CD4-positive, alpha-beta T cell treated with Interleukin-17A for 4 hours (primary cell): Measurements from ENCODE around the gene EPB41L1.

Experiments
- DNase-seq: peaks from one replicate; pipeline ENCODE4 v3.0.0-alpha.2; 2020; ENCODE audit warnings: mixed read lengths

The EPB41L1 gene

DNA sequence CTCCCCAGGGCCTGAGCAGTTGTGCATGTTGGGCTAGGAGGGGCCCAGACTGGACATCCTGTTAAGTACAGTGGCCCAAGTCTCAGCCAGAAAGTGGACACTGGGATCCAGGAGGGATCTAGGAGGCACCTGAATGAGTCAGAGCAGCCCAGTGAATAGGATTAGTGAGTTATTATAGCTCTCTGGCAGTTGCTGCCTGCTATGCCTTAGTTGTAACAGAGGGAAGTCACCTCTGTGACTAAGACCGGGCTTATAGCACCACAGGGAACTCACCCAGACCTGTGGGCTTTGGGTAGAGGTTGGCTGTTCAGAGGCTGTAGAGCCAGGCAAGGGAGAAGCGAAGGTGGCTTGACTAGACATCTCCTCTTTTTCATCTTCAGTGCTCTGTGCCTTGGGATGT is 42.7 kb downstream of the EPB41L1 start:
- DNase-seq, result no peak

DNA sequence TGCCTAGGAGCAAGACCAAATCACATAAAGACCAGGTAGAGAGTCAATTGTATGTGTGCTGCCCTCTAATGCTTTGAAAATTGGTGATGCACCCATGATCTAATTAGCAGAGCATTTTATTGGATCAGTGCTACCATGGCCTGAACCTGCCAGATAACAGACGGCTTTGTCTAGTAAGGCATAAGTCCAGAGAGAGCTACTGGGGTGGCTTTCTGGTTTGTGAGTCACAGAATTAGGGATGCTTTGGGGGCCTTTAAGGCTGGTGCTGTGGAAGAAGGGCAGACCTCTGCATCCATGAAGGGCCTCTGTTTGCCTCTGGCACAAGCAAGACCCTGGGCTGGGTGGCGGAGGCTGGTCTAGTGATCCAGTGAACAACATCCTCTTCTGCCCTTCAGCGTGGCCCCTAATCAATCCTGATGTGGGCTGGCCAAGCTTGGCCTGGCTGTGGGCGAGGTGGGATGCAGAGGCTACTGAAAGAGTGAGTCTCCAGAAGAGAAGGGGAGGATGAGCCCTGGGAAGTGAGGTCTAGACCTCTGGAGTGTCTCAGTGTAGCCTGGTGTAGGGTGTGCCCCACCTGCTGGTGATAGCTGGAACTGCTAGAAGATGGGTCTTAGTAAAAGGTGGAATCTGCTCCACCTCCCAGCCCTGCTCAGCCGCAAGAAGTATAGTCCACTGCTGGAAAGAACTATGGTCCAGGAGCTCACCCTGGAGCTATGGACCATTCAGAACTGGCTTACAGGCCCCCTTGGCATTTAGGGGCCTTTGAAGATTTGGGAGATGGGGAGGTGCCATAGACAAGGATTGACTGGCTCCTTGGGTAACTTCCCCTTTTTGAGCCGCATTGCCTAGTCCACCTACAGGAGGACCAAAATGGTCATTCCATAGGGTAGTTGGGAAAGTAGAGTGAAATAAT is 45.1 kb downstream of the EPB41L1 start:
- peak; percentile 80 for DNase-seq

DNA sequence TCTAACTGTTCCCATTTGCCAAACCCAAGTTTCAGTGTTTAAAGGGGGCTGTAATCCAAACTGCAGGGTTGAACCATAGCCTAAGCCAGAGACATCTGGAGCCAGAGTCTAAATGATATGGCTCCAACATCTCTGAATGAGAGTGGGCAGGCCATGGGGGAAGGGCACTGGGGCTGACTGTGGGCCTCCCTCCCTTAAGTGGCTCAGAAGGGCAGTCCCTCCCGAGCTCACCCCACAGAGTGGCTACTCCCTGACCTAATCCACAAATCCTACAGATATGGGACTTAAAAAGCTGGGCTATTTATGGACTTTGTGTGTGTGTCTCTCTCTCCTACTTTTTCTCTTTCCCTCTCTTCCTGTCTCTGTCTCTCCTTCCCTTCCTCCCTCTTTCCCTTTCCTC is 45.9 kb downstream of the EPB41L1 start:
- DNase-seq, result no peak

DNA sequence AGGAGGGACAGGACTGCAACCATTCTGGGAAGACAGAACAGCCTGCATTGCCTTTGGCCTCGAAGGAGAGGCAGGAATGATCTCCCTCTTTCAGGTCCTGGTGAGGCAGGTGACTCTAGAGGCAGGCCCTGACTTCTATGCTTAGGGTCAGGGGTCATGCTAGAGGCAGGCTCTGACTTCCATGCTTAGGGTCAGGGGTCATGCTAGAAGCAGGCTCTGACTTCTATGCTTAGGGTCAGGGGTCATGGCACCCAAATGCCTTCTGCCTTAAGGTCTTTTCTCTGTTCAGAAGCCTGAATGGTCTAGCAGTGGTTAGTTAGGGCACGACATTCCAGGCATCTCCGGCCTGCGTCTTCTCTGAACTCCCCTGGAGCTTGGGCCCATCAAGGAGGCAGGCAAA is 46.7 kb downstream of the EPB41L1 start:
- no peak for DNase-seq

DNA sequence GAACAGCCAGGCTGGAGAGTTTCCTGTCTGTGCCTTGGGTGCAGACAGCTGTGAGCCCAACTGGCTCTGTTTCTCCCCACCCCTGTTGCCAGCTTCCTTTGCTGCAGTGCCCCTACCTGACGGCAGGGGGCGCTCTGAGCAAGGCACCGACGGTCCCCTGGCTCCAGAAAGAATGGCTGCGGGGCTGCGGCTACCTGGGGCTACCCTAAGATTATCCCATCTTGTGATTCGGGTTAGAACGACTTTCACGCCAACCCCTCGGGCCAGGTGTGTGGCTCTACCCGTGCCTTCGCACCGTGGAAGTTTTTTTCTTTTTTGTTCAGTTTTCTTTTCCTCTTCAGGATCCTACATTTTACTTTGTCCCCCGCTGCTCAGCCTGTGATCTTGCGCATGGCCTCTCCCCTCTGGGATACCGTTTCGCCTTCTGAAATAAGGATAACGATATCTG is 48.4 kb downstream of the EPB41L1 start:
- DNase-seq, result peak; percentile 83

DNA sequence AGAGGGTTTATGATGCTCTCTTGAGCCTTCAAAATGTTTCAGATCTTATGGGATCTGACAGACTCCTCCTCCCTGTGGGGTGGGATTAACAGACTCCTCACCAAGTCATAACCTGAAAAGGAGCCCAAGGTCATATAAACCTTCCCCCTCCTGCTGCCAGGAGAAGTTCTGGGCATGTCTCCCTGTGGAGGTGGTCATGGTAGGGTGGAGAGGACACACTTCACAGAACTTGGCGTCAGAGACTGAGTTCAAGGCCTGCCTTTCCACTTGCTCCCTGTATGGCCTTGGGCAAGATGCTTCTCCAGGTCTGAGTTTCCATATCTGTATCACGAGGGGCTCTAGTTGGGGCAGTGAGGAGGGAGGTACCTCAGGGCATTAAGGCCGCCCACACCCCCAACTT is 49.3 kb downstream of the EPB41L1 start:
- DNase-seq, result no peak

DNA sequence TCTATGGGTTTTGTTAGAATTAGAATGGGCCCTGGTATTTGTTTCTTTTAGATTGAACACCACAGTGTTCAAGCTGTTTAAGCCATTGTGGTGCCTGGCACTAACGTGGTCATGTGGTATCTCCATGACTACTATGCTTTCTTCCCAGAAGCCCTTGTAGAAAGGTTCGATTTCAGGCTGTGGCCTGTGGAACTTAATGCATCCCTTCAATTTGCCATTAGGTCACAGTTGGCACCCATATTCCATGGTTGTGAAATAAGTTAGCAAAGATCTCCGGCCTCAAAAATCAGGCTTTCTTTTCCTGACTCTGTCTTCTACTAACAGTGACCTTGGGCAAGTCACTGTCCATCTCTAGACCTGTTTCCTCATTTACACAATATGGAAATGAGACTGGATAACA is 50.5 kb downstream of the EPB41L1 start:
- DNase-seq, result no peak

DNA sequence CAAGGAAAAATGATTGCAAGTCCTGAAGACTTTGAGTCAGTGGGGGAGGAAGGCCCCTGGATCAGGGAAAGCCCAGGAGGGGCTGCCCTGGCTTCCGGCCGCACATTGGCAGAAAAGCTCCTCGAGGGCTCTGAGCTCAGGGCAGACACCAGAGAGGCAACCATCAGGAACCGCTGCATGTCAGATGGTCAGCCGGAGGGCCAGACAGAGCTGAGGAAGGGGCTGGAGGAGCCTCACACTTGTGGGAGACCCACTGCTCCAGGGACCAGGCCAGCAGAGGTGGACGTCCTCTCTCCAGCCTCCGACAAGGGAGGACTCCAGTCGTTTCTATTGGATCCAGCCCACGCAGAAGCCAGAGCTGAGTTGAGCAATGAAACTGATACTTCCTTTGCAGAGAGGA is 51.5 kb downstream of the EPB41L1 start:
- DNase-seq, result no peak

DNA sequence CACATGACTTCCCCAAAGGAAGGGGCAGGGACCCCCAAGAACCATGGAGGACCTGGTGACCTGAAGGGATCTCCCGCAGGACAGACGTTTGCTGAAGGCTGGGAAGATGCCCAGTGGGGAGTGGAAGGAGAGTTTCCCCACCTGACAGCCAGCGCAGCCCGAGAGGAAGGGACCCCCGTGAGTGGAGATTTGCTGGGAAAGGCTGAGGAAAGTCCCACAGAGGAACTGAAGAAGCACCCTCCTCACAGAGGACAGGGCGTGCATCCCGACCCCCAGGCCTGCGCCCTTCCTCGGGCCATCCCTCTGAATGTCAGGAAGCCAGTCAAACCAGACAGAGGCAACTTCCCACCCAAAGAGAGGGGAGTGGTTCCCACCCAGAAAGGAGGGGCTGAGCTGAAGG is 52.1 kb downstream of the EPB41L1 start:
- no peak for DNase-seq

DNA sequence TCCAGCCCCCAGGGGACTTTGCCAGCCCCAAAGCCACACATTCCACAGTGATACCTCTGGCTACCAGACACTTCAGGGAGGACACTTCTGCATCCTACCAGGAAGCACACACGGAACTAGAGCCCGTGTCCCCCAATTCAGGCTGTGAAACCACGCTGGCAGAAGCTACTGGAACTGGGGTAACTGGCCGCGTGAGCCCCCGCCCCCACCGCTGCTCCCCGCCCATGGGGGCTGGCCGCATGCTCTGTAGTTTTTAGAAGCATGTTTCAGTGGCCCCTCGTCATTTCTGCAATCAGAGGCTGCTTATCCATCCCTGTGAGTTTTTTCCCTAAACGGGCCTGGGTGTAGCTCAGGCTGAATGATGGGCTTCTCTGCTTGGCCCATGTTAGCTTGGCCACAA is 53.1 kb downstream of the EPB41L1 start:
- no peak for DNase-seq

DNA sequence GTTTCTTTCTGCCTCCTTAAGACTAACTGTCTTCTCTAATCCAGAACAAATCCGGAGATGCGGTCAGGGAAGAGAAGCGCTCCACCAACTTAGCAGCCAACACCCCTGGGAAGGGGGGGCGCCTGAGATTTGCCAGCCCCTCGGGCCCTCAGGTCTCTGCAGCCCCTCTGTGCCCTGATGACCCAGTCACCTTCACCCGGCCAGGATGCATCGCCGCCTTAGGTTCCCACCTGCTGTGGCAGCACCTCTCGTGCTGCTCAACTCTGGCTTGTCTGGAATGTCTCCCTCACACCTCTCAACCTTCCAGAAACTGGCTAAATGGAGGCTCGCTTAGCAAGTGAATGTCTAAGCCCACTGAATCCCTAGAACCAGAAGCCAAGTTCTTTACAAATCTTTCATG is 53.7 kb downstream of the EPB41L1 start:
- DNase-seq, result no peak

DNA sequence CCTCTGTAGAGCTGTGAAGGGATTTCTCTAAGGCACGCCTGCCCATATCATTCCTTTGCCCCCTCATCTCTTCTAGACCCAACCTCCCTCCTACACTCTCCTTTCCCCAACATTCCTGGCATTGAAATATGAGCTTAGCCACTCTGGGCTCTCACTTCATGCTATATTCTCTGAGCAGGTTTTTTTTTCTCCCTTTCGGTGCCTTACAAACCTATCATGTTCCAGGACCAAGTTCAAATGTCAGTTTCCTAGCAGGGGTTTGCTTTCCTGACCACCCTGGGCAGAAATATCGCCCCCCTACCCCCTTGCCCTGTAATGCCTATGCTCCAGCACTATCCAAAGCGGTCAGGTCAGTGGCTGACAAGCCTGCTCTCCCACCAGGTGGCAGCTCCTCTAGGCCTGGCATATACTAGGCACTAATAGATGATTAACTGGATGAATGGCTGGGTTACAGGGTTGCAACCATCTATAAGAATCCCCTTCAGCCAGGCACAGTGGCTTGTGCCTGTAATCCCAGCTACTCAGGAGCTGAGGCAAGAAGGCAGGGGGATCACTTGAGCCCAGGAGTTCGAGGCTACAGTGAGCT is 56.0 kb downstream of the EPB41L1 start:
- DNase-seq, result peak; percentile 8

DNA sequence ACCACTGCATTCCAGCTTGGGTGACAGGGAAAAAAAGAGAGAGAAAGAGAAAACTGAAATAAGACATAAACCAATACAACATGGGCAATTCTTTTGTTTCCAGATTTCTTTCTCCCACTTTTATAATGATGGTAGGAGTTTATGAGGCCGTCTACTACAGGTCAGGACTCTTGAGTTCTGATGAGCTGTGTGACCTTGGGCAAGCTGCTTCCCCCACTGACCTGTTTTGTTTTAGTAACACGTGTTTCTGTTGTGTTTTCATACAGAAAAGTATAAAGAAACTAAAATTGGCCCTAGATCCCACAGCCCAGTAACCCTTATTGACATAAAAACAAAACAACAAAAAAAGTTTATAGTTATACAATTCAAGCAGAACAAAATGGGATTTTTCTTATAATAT is 58.8 kb downstream of the EPB41L1 start:
- DNase-seq, result no peak

DNA sequence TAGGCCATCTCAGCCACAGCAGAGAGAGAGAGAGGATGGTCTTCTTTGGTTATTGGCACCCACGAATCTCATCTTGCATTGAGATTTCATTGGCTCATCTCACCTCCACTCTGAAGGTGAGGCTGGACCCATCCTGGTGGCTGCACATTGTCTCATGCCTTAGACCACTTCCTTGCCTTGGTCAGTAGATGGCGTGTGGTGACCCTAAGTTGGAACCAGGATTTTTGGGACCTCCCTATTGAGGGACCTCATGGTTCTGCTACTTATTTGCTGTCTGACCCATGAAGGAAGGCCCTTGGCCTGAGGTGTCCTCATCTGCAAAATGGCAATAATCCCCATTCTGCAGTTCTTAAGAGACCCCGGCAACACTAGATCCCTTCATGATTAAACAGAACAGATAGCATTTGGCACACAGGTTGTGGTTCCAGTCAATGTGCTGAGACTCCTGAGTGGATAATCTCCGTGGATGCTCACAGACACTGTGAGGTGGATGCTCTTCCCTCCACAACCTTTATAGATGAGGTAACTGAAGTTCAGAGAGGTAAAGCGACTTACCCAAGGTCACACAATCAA is 60.2 kb downstream of the EPB41L1 start:
- peak; percentile 26 for DNase-seq

DNA sequence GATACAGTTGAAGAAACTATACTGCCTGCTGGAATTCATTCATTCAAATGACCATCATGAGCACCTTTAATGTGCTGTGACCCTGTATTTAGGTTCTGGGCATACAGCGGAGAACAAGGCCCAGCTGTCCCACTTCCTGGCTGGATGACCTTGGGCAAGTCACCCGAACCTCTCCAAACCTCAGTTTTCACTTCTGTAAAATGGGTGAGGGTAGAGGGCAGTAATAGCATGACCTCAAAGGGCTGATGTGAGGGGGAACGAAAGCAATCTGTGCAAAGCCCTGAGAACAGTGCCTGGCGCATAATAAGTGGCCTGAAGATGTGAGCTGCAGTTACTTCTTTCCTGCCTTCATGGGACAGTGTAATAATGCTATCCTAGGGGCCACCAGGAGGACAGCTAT is 61.2 kb downstream of the EPB41L1 start:
- DNase-seq, result no peak

DNA sequence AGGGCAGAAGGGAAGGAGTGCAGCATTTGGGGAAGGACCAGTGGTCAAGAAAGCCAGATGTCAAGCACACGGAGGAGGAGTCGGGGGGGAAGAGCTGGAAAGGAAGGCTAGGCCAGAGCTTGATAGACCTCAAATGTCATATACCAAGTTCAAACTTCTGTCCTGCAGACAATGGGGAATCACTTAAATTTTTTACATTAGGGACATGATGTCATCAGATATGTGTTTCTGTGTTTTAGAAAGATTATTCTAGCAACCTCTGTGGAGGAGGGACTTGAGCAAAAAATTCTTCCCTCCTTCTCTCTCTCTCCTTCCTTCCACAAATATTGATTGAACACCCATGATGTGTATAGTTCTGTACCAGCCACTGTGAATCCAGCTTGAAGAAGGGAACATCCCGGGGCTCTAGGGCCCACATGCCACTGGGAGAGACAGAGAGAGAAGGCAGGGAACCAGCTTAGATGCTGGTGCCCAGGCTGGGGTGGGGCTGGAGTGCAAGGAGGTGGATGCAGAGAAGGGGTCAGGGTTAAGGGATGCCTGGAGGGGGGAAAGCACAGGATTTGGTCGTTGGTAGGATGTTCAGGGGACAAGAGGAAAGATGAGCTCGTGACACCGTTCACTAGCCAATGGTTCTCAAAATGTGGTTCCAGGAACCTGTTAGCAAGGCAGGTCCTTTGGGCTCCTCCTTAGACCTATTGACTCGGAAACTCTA is 61.9 kb downstream of the EPB41L1 start:
- DNase-seq, result no peak

DNA sequence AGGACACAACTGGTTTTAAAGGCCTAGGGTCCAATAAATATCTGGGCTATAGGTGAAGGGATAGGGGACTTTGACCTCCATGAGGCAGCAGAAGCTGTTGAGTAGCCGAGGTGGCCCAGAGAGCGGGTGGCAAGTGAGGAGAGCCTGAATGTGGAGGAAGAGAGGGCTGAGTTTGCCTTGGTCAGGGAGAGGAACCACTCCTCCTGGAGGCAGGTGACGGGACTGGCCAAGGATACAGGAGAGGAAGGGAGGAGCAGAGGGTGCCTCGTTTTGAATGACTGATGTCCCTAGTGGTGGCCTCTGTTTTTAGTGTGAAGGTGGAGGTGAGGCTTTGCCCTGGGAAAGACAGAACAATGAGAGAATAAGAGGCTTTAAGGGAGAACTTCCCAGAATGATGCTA is 62.7 kb downstream of the EPB41L1 start:
- no peak for DNase-seq

DNA sequence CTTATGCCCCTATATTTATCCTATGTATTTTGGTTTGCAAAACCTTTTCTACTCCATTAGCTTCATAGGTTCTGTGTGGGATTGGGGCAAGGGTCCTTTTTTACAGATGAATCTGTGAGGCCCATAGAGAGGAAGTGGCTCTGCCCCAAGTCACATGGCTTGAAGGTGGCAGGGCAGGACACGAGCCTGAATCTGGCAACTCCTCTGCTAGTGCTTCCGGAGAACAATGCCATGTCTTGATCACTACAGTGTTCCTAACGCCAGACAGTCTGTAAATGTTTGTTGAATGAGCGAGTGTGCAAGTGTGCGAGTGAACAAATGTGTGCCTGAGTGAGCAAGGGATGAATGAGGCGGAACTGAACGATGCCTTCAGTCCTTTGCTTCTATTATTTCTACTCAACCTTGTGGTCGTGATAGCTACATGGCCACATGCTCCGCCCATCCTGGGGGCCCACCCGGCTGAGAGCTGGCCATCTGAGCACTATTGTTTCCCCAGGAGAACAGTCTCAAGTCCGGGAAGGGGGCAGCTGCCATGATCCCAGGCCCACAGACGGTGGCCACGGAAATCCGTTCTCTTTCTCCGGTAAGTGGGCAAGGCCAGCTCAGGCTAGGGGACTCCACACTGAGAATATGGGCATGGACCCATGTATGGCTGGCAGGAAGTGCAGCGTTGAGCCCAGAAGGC is 64.0 kb downstream of the EPB41L1 start:
- DNase-seq, result no peak

DNA sequence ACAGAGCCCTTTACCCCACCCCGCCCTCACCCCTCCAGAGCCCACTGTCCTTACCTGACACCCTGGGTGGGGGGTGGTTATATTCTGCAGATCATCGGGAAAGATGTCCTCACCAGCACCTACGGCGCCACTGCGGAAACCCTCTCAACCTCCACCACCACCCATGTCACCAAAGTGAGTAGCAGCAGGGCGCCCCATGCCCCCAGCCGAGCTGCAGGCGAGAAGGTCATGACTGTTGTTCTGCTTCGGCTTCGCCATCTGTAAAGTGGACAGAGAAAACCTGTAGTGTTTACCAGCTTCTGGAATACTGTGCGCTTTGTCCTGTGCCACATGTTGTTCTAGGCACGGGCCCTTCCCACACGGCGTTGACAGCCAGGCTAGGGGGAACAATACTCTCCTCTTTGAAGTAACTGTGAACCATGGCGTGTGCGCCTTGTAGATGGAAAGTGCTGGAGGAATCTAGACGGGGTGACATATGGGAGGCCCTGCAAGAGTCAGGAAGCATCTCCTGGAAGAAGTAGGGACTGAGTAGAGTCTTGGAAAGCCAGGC is 65.2 kb downstream of the EPB41L1 start:
- no peak for DNase-seq

DNA sequence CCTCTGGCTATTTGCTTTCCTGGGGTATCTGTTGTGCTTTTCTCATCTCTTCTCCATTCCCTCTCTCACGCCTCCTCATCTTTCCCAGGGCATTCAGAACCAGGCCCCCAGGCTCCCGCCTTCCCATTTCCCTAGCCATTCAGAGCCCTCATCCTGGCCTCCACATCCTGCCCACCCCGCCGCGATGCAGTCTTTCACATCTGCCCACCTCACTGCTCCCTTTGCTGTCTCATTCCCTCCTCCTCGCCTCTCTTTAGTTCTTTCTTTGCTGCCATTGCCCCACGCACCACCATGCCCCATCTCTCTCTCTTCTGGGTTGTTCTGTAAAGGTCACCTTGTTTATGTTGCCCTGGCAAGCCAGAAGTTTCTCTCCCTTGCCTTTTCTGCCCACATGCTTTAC is 71.1 kb downstream of the EPB41L1 start:
- DNase-seq, result no peak

DNA sequence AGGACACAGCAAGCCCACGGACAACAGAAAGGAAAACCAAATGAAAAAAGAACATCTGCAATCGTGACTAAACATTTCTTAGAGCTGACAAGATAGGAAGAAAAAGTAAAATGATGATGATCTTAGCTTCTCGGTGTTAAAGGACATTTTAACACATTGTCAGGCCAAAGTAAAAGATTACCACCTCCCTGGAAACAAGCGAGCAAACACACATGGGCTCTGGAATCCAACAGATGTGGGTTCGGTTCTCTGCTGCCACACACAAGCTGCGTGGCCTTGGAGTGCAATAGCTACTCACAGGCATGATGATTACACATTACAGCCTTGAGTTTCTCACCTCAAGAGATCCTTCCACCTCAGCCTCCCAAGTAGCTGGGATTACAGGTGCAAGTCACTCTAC is 74.2 kb downstream of the EPB41L1 start:
- DNase-seq, result peak; percentile 10

DNA sequence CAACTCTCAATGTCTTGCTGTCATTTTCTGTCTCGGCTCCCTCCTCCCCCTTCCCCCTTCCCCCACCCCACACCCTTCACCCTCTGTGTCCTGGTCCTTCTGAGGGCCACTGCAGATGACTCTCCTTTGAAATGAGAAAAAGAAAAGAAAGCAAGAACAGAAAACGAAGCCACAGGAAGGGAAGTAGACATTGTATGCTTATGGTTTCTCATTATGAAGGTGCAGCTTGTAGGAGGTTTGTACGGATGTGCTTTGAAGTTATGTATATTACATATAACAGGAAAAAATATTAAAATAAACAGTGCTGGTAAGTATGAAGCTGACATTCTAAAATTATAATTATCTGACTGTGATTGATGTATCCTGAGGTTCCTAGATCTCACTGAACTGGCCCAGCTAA is 75.5 kb downstream of the EPB41L1 start:
- DNase-seq, result no peak

DNA sequence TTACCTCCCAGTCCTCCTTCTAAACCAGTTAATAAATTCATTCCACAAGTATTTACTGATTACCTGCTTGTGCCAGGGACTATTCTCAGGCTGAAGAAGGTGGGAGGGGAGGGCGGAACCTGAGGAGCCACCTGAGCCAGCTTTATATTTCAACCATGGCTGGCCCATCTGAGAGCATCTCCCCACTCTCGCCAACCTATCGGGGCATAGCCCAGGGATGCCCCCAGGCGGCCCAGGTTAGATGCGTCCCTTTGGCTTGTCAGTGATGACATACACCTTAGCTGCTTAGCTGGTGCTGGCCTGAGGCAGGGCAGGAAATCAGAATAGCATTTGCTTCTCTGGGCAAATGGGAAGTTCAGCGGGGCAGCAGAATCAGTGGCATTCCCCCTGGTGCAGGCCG is 76.8 kb downstream of the EPB41L1 start:
- DNase-seq, result no peak
